RWPE1 (cell line): ENCODE results near the gene EMX1.
A peak's percentile ranks its signal among the peaks of the same experiment; 100 is the strongest.

ENCODE experiments used
- CTCF ChIA-PET: fragments of 350-600 bp; sonication (Branson Sonifier 250); formaldehyde crosslinking; extraction: SDS; loops from one replicate; lab custom pipeline; 2021; lab: Yijun Ruan, JAX
- POLR2A ChIA-PET: fragments of 400-600 bp; formaldehyde crosslinking; extraction: SDS; loops from one replicate; lab custom pipeline; 2020; ENCODE audit warnings: antibody characterized with exemption; ENCODE audit not compliant: low non-redundant PET; lab: Yijun Ruan, JAX
- DNase-seq: peaks from one replicate; pipeline ENCODE4 v3.0.0; 2012; ENCODE audit warnings: low spot score
- H3K27ac ChIP-seq: fragments of 450-650 bp; 2 replicates; pipeline ENCODE4 v1.5.1; 2017
- TF ChIP-seq, protein P1 (sequence below): fragments of 450-650 bp; conservative IDR thresholded peaks from 2 replicates; pipeline ENCODE4 v1.5.1; 2017; ENCODE audit warnings: low read depth, mild to moderate bottlenecking

The EMX1 gene

GRCh38 chr2:72980535-72981217 is 63.4 kb downstream of the EMX1 start:
- ChIA-PET POLR2A (no interaction called here), CTCF (interaction anchor here (0.8 to 1.4 kb wide), 3 partner anchors 13 to 88 kb away, joined by 3 to 4 read pairs (median 3); no protein-coding TSS in a partner anchor)
- DNase-seq = peak; percentile 28
- TF ChIP-seq, protein P1, sequence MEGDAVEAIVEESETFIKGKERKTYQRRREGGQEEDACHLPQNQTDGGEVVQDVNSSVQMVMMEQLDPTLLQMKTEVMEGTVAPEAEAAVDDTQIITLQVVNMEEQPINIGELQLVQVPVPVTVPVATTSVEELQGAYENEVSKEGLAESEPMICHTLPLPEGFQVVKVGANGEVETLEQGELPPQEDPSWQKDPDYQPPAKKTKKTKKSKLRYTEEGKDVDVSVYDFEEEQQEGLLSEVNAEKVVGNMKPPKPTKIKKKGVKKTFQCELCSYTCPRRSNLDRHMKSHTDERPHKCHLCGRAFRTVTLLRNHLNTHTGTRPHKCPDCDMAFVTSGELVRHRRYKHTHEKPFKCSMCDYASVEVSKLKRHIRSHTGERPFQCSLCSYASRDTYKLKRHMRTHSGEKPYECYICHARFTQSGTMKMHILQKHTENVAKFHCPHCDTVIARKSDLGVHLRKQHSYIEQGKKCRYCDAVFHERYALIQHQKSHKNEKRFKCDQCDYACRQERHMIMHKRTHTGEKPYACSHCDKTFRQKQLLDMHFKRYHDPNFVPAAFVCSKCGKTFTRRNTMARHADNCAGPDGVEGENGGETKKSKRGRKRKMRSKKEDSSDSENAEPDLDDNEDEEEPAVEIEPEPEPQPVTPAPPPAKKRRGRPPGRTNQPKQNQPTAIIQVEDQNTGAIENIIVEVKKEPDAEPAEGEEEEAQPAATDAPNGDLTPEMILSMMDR = no peak
- H3K27ac ChIP-seq = no peak overlapping the region

GRCh38 chr2:72981536-72981935 is 64.2 kb downstream of the EMX1 start:
- CTCF ChIA-PET = interaction anchor here (1.4 kb wide), 1 partner anchor 89 kb away, joined by 3 read pairs; no protein-coding TSS in a partner anchor
- POLR2A ChIA-PET = no interaction called here
- TF ChIP-seq, protein P1 = no peak

GRCh38 chr2:72982219-72982618 is 64.9 kb downstream of the EMX1 start:
- ChIA-PET CTCF (interaction anchor here (0.6 to 1.1 kb wide), 2 partner anchors 16 to 32 kb away, joined by 3 to 4 read pairs; no protein-coding TSS in a partner anchor), POLR2A (no interaction called here)
- TF ChIP-seq, protein P1 = no peak

More at GRCh38 chr2:72981536-72981935, 64.2 kb downstream of the EMX1 start:
- no peak for DNase-seq
- H3K27ac ChIP-seq = no peak overlapping the region

GRCh38 chr2:72982781-72983499 is 65.6 kb downstream of the EMX1 start:
- TF ChIP-seq, protein P1 = no peak
- POLR2A ChIA-PET = no interaction called here
- CTCF ChIA-PET = interaction anchor here (1.1 to 1.2 kb wide), 2 partner anchors 10 to 16 kb away, joined by 3 to 5 read pairs; no protein-coding TSS in a partner anchor
- H3K27ac ChIP-seq = no peak overlapping the region
- DNase-seq = no peak

More at GRCh38 chr2:72982219-72982618, 64.9 kb downstream of the EMX1 start:
- no peak overlapping the region for H3K27ac ChIP-seq
- DNase-seq = no peak

DNA sequence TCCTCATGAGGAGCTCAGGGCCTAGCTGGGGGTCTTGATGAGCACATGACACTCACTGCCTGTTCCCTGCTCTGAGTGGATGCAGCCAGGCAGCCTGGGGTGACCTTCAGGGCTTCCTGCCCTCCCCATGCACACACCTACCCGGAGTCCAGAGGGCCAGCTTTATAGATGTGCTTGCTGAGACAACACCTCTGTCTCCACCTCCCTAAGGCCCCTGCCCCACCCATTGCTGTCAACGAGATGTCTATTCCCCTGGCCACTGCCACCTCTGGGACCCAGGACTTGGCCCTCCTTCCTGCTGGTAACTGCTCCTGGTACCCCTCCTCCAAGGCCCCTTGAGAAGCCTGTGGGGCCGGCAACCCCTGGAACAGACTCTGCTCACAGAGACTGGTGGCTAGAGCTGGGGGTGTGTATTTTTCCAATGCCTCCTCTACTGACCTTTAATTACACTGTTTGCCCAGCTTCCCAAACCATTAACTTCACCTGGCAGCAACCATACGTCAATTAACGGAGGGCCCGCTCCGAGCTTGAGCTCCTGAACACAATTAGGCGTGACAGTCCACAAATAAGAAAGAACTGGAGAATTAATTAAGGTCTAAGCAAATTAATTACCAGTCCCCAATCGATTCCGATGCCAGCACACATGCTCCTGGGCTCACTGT is 66.3 kb downstream of the EMX1 start:
- ChIA-PET POLR2A (no interaction called here), CTCF (interaction anchor here (1.1 to 1.2 kb wide), 2 partner anchors 10 to 15 kb away, joined by 3 to 5 read pairs; no protein-coding TSS in a partner anchor)
- TF ChIP-seq, protein P1 = no peak
- H3K27ac ChIP-seq = no peak overlapping the region
- DNase-seq = no peak

DNA sequence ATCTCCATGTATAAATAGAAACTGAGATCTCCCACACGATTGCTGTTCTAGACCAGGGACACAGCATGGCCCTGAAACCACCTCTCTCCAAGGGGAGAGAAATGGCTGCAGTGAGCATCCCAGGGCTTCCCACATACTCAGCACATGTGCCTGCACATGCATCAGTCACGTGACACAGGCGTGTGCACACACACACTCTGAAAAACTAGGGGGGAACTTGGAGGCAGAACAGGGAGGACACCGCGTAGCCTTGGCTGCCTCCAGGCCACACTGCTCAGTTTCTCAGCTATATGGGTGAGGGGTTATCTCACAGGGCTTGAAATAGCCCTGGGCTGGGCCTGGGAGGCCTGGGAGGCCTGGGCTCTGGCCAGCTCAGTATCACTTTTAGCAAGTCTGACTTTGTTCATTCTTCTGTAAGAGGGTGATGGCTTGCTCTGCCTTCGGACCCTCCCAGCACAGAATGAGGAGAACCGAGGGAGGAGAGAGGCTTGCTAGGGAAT is 66.9 kb downstream of the EMX1 start:
- no peak overlapping the region for H3K27ac ChIP-seq
- POLR2A ChIA-PET = no interaction called here
- TF ChIP-seq, protein P1 = no peak
- CTCF ChIA-PET = interaction anchor here (0.6 to 1.2 kb wide), 3 partner anchors 9 to 1984 kb away, joined by 3 to 5 read pairs (median 3); no protein-coding TSS in a partner anchor
- no peak for DNase-seq
